A549 (cell line): ENCODE measurements around the gene PLD5.

Experiments used
- CHD4 ChIP-seq: fragments of 200-600 bp; sonication (generic); IDR thresholded peaks from 2 replicates; pipeline ENCODE4 v1.6.1; 2016; ENCODE audit warnings: antibody characterized with exemption, mild to moderate bottlenecking, borderline replicate concordance
- EP300 ChIP-seq, 2 experiments: fragments of >200 bp; sonication (Bioruptor Twin); formaldehyde crosslinking; IDR thresholded peaks; 2 replicates in 1 of 2; 3 replicates in 1 of 2; pipeline ENCODE4 v1.6.1; 2016 to 2017
- JUN ChIP-seq, 2 experiments: fragments of >200 bp; sonication (Bioruptor Twin); formaldehyde crosslinking; IDR thresholded peaks; 2 replicates in 1 of 2; 3 replicates in 1 of 2; pipeline ENCODE4 v1.6.1; 2016 to 2017
- POLR2A ChIP-seq: IDR thresholded peaks from 2 replicates; pipeline ENCODE4 v1.6.1; 2012; ENCODE audit warnings: mild to moderate bottlenecking, low read length
- RAD21 ChIP-seq, 2 experiments: fragments of >200 bp in 1 of 2; sonication (Bioruptor Twin) in 1 of 2; formaldehyde crosslinking in 1 of 2; IDR thresholded peaks in 1 of 2; conservative IDR thresholded peaks in 1 of 2; 2 replicates in 1 of 2; 3 replicates in 1 of 2; pipeline ENCODE4 v1.6.1; 2012 to 2018; ENCODE audit warnings: inconsistent platforms in 1 of 2
- RFX5 ChIP-seq: fragments of 450-650 bp; IDR thresholded peaks from 2 replicates; pipeline ENCODE4 v1.7.1; 2014; ENCODE audit warnings: antibody characterized with exemption, mild to moderate bottlenecking, moderate library complexity
- SMC3 ChIP-seq: fragments of >200 bp; sonication (Bioruptor Twin); formaldehyde crosslinking; IDR thresholded peaks from 3 replicates; pipeline ENCODE4 v1.6.1; 2018; ENCODE audit warnings: inconsistent platforms
- TF ChIP-seq, protein P1 (sequence below): fragments of >200 bp; sonication (Bioruptor Twin); formaldehyde crosslinking; IDR thresholded peaks from 3 replicates; pipeline ENCODE4 v1.5.1; 2016
- TF ChIP-seq, protein P2 (sequence below): IDR thresholded peaks from 2 replicates; pipeline ENCODE4 v1.6.1; 2012

- TF ChIP-seq EP300 (IDR thresholded peaks at IDR 0.05) (no peak), POLR2A (no peak), JUN (IDR thresholded peaks at IDR 0.05) (no peak), SMC3 (no peak), RFX5 (no peak), RAD21 (conservative IDR thresholded peaks at IDR 0.05 in 1 of 2, IDR thresholded peaks at IDR 0.05 in 1 of 2) (no peak), CHD4 (no peak)
- TF ChIP-seq, protein P1, sequence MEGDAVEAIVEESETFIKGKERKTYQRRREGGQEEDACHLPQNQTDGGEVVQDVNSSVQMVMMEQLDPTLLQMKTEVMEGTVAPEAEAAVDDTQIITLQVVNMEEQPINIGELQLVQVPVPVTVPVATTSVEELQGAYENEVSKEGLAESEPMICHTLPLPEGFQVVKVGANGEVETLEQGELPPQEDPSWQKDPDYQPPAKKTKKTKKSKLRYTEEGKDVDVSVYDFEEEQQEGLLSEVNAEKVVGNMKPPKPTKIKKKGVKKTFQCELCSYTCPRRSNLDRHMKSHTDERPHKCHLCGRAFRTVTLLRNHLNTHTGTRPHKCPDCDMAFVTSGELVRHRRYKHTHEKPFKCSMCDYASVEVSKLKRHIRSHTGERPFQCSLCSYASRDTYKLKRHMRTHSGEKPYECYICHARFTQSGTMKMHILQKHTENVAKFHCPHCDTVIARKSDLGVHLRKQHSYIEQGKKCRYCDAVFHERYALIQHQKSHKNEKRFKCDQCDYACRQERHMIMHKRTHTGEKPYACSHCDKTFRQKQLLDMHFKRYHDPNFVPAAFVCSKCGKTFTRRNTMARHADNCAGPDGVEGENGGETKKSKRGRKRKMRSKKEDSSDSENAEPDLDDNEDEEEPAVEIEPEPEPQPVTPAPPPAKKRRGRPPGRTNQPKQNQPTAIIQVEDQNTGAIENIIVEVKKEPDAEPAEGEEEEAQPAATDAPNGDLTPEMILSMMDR, result no peak
- TF ChIP-seq, protein P2, sequence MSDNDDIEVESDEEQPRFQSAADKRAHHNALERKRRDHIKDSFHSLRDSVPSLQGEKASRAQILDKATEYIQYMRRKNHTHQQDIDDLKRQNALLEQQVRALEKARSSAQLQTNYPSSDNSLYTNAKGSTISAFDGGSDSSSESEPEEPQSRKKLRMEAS, result no peak
Measured at GRCh38 chr1:242489545-242489944, 35.0 kb downstream of the PLD5 start.
